WTC11 (cell line): Measurements from ENCODE around the gene JMJD4.

Experiments
- ELF4 ChIP-seq: sonication (generic); formaldehyde crosslinking; IDR thresholded peaks from 2 replicates; pipeline ENCODE4 v1.8.1; 2022; ENCODE audit warnings: low read depth, mild to moderate bottlenecking, moderate library complexity, missing genetic modification reagents
- HMGA2 ChIP-seq: fragments of 250-450 bp; sonication (Bioruptor Pico); IDR thresholded peaks from 2 replicates; pipeline ENCODE4 v1.4.0; 2021; ENCODE audit warnings: mild to moderate bottlenecking, moderate library complexity
- SP1 ChIP-seq: sonication (generic); formaldehyde crosslinking; conservative IDR thresholded peaks from 2 replicates; pipeline ENCODE4 v1.8.1; 2022; ENCODE audit warnings: missing genetic modification reagents
- ZNF232 ChIP-seq: sonication (generic); formaldehyde crosslinking; IDR thresholded peaks from 2 replicates; pipeline ENCODE4 v1.8.0; 2022; ENCODE audit warnings: mild to moderate bottlenecking, missing genetic modification reagents
- TF ChIP-seq, protein P1 (sequence below): sonication (generic); formaldehyde crosslinking; conservative IDR thresholded peaks from 2 replicates; pipeline ENCODE4 v1.8.1; 2022; ENCODE audit warnings: mild to moderate bottlenecking, missing genetic modification reagents
- TF ChIP-seq, protein P2 (sequence below): fragments of 200-600 bp; IDR thresholded peaks from 2 replicates; pipeline ENCODE4 v1.8.0; 2022; ENCODE audit warnings: antibody characterized with exemption
- TF ChIP-seq, protein P3 (sequence below): sonication (generic); formaldehyde crosslinking; IDR thresholded peaks from 2 replicates; pipeline ENCODE4 v1.8.0; 2022; ENCODE audit warnings: mild to moderate bottlenecking, missing genetic modification reagents
- TF ChIP-seq, protein P4 (sequence below): sonication (generic); formaldehyde crosslinking; IDR thresholded peaks from 2 replicates; pipeline ENCODE4 v1.8.1; 2023; ENCODE audit warnings: mild to moderate bottlenecking, missing genetic modification reagents, moderate library complexity

DNA sequence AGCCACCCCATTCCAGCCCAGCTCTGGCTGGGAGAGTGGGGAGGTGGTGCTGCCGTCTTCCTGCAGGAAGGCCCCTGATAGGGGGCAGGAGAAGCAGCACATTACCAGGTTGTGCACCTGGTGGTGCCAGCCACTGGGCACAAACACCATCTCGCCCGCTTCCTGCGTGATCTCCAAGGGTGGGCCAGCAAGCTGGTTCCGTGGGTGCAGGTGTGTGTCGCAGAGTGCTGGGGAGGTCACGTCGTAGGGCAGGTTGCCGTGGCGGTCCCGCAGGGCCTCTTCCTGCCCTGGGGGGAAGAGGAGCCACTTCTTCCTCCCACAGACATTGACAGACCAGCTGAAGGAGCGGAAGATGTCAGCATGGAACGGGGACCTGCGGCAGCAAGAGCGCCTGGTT is 1.8 kb downstream of the JMJD4 start:
- TF ChIP-seq, protein P1, sequence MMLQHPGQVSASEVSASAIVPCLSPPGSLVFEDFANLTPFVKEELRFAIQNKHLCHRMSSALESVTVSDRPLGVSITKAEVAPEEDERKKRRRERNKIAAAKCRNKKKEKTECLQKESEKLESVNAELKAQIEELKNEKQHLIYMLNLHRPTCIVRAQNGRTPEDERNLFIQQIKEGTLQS (CRISPR knock-in tag), result no peak
- TF ChIP-seq ZNF232 (CRISPR knock-in tag) (no peak), HMGA2 (CRISPR knock-in tag) (no peak), ELF4 (CRISPR knock-in tag) (no peak), SP1 (no peak)
- TF ChIP-seq, protein P2, sequence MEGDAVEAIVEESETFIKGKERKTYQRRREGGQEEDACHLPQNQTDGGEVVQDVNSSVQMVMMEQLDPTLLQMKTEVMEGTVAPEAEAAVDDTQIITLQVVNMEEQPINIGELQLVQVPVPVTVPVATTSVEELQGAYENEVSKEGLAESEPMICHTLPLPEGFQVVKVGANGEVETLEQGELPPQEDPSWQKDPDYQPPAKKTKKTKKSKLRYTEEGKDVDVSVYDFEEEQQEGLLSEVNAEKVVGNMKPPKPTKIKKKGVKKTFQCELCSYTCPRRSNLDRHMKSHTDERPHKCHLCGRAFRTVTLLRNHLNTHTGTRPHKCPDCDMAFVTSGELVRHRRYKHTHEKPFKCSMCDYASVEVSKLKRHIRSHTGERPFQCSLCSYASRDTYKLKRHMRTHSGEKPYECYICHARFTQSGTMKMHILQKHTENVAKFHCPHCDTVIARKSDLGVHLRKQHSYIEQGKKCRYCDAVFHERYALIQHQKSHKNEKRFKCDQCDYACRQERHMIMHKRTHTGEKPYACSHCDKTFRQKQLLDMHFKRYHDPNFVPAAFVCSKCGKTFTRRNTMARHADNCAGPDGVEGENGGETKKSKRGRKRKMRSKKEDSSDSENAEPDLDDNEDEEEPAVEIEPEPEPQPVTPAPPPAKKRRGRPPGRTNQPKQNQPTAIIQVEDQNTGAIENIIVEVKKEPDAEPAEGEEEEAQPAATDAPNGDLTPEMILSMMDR, result no peak
- TF ChIP-seq, protein P3, sequence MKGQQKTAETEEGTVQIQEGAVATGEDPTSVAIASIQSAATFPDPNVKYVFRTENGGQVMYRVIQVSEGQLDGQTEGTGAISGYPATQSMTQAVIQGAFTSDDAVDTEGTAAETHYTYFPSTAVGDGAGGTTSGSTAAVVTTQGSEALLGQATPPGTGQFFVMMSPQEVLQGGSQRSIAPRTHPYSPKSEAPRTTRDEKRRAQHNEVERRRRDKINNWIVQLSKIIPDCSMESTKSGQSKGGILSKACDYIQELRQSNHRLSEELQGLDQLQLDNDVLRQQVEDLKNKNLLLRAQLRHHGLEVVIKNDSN (CRISPR knock-in tag), result no peak
- TF ChIP-seq, protein P4, sequence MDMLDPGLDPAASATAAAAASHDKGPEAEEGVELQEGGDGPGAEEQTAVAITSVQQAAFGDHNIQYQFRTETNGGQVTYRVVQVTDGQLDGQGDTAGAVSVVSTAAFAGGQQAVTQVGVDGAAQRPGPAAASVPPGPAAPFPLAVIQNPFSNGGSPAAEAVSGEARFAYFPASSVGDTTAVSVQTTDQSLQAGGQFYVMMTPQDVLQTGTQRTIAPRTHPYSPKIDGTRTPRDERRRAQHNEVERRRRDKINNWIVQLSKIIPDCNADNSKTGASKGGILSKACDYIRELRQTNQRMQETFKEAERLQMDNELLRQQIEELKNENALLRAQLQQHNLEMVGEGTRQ, result no peak
